Measurements from ENCODE around the gene TMPRSS11A.

Gene TMPRSS11A, protein sequence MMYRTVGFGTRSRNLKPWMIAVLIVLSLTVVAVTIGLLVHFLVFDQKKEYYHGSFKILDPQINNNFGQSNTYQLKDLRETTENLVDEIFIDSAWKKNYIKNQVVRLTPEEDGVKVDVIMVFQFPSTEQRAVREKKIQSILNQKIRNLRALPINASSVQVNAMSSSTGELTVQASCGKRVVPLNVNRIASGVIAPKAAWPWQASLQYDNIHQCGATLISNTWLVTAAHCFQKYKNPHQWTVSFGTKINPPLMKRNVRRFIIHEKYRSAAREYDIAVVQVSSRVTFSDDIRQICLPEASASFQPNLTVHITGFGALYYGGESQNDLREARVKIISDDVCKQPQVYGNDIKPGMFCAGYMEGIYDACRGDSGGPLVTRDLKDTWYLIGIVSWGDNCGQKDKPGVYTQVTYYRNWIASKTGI

DNA sequence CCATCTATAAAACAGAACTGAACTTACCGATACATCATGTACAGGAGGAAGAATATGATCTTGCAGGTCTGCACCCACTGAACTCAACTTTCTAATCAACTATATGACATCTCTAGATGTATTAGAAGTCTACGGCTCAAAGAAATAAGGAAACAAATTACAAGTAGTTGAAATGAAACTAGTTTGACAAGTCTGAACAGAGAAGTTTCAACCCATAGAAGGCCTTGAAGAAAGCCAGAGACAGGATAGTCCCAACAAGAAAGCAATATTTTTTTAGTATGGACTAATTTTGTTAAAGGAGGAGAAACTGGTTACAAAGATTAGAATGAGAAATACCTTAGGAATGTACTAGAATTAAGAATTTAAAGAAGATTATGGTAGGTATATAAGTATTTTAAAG, at the start of gene TMPRSS11A:
Gene TMPRSS11A (minus strand): TSS at position 138 of the 400 bp plus-strand sequence. CDS start 100 bp downstream, at position 38.
- no peak for ATAC-seq

- ATAC-seq, result no peak
Observed at GRCh38 chr4:68011684-68012083, 48.4 kb upstream of the TMPRSS11A start.

DNA sequence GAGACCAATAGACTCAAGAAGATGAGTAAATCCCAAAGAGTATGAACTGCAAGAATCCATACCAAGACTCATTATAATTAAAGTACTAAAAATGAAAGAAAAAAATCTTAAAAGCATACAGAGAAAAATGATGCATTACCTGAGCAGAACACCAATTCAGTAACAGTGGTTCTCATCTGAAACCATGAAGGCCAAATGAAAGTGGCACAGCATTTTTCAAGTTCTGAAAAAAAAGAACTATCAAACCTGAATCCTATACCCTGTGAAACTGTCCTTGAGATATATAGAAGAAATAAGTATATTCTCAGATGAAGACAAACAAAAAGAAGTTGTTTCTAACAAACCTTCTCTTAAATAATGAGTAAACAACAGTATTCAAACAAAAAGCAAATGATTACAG, 39.6 kb upstream of the TMPRSS11A start:
- ATAC-seq, result no peak

DNA sequence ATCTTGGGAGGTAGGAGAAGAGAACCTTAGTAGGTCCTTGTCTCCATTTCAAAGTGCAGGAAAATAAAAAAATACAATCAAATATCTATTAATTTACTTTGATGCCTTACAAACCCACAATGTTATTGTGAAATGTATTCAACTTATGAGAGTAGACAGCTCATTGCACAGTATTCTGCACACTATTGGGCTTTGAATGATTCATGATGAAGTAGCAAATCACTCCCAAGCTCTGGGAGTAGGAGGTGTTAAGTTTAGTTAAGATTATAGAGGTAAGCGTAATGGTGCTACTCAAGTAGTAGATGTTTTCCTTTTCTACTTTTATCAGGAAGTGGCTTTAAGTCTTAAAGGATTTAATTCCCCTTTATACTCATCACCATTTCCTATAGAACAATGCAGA, 32.8 kb upstream of the TMPRSS11A start:
- no peak for ATAC-seq

- no peak for ATAC-seq
Observed at GRCh38 chr4:67988991-67989390, 25.7 kb upstream of the TMPRSS11A start.

DNA sequence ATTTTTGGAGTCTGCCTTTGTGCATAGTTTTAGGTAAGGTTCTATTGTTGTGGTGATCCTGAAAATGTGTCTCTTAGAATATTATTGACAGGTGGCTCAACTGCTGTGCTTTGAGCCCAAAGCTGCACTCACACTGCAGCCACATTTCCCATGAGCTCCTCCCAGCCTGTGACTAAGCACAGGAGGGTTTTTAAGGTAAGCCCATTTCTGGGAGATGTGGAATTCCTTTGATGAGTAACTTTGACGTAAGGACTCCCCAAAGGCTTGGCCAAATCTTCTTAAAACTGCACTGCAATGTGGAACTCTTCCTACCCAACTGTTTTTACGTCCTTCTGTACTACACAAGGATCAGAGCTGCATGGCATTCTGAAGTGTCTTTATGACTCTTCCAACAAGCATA, 20.0 kb upstream of the TMPRSS11A start:
- ATAC-seq, result no peak

GRCh38 chr4:67980512-67980911, 17.2 kb upstream of the TMPRSS11A start:
- no peak for ATAC-seq

DNA sequence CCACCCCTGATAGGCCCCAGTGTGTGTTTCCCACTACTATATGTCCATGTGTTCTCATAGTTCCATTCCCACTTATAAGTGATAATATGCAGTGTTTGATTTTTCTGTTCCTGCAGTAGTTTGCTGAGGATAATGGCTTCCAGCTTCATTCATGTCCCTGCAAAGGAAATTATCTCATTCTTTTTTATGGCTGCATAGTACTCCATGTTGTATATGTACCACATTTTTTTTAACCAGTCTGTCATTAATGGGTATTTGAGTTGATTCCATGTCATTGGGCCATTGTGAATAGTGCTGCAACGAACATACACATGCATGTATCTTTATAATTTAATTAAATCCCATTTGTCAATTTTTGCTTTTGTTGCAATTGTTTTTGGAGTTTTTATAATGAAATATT, 10.3 kb upstream of the TMPRSS11A start:
- no peak for ATAC-seq

DNA sequence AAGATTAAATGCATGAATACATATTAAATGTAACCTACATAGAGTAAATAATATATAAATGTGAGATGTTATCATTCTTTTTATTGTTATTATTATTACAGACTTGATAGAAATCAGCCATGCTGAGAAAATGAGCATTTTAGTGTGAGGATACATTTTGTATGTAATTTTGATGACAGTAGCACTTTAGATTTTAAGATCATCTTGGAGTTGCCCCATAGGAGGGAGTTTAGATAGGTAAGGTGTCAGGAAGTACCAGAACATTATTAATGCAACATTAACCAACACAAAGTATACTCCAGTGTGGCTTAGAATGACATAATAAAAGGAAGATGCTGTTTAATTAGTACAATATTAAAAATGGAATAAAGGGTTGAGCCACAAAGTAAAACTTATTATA, 8.4 kb downstream of the TMPRSS11A start:
- no peak for ATAC-seq

- no peak for ATAC-seq
Observed at GRCh38 chr4:67941074-67941473, 22.2 kb downstream of the TMPRSS11A start.

DNA sequence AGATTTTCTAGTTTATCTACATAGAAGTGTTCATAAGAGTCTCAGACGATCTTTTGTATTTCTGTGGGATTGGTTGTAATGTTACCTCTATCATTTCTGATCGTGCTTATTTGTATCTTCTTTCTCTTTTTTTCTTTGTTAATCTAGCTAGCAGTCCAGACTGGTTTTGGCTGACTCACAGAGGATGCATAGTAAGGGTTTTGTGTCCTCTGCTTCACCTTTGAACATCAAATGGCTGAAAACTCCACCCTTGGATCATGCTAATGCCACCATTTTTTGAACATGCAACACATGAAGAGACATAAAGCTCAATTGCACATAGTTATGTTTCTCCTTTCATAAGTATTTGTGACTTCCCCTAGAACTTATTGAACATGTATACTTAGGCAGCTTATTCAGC, 22.8 kb downstream of the TMPRSS11A start:
- ATAC-seq, result no peak

DNA sequence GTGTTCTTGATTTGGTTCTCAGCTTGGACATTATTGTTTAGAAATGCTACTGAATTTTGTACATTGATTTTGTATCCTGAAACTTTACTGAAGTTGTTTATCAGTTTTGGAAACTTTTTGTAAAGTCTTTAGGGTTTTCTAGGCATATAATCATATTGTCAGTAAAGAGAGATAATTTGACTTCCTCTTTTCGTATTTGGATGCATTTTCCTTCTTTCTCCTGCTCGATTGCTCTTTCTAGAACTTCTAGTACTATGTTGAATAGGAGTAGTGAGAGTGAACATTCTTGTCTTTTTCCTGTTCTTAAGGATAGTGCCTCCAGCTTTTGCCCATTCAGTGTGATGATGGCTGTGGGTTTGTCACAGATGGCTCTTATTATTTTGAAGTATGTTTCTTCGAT, 24.1 kb downstream of the TMPRSS11A start:
- no peak for ATAC-seq

DNA sequence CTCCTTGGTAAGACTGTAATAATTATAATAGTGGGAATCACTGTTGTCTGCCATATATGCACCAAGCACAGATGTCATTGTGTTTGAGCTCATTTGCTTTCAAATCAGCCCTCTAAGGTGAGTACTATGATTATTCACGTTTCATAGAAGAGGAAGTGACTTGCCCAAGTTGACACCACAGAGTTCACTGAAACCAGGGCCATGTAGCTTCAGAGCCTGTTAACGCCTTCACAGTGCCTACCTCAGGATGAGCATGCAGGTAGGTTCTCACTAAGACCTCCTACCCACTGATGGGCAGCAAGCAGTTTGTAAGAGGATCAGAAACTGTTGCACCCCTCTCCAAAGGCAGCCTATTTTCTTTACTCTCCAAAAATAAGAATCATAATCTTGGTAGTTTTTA, 27.4 kb downstream of the TMPRSS11A start:
- ATAC-seq, result no peak

- ATAC-seq, result no peak
Observed at GRCh38 chr4:67934628-67935027, 28.7 kb downstream of the TMPRSS11A start.

DNA sequence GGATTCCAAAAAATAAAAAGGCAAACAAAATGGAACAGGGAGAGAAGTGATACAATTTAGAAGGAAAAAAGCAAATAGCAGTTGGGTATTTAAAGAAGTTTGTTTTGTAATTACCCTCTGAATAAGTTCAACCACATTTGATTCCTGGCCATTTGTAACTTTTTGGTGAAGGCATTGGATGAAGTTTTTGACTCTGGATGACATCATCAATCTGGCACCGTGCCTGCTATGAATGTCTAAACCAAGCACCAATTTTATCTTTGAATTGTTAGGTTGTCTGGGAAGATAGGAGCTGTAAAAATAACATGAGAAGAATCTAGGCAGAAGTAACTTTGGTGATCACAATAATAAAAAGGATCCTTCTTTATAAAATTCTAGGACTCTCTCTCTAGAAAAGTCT, 29.5 kb downstream of the TMPRSS11A start:
- ATAC-seq, result no peak

- no peak for ATAC-seq
Observed at GRCh38 chr4:67933038-67933437, 30.3 kb downstream of the TMPRSS11A start.

- no peak for ATAC-seq
Observed at GRCh38 chr4:67931256-67931655, 32.0 kb downstream of the TMPRSS11A start.

DNA sequence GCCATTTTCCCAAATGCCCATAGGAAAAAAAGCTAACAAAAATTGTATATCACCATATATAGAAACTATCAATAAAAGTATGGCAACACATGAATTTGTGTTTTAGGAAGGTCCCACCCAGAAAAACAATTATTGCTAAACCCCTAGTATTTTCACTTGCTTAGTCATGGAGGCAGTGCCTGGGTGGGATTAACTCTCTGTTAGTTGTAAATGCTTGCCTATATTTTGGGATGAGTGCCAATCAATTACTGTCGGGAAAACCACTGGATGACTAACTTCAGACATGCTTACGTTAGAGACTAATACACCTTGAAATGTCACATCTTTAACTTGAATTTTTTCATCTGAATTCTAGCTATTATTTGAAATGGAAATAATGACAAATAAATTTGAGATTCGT, 33.9 kb downstream of the TMPRSS11A start:
- ATAC-seq, result no peak

DNA sequence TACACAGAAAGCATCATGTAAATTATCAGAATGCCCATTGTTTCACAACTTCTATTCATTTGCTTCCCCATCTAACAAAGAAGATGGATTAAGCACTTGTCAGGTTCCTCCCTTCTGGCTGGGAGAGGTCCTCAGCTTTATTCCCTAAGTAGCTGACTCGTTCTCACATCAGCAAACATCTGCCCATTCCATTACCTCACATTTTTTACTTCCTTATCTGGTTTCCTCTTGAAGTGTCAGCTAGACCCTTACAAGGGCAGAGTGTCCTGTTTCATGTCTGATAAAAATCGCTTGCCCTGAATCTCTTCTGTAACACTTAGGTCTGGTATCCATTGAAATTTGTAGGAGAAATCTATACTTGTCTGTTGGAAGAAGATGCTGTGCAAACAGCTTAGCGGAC, 34.7 kb downstream of the TMPRSS11A start:
- ATAC-seq, result no peak

DNA sequence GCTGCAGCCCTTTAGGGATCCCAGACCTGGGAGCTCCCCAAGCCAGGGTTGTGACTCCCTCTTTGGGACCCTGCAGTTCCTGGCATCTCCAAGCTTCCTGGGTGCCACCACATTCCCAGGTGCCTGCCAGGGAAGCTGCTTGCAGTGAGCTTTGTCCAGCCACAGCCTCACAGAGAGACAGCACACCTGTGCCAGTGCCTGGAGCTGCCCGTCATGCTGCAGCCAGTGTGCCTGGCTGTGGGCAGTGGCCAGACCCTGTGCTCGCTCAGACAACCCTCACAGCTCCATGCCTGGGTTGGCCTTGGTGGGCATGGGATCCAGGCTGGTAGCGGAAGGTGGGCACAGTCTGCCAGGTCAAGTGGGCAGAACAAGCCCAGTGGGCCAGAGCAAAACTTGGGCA, 36.0 kb downstream of the TMPRSS11A start:
- no peak for ATAC-seq

- ATAC-seq, result no peak
Observed at GRCh38 chr4:67926485-67926884, 36.8 kb downstream of the TMPRSS11A start.

- no peak for ATAC-seq
Observed at GRCh38 chr4:67922697-67923096, 40.6 kb downstream of the TMPRSS11A start.

DNA sequence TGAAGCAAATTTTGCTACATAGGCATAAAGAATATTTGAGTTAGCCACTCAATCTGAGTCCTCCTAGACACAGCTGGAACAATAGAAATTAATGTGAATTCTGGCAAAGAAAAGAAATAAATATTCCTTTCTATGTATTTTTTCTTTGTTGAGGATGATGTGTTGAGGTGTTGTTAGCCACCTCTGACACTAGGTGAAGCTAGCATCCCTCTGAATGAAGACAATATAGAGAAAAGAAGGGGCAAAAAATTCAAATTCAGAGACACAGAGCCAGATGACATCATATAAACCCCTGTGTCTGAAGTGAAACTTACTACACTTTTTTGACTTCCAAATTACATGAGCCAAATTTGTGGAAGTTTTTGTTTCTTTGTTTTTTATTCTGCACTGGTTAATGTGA, 44.9 kb downstream of the TMPRSS11A start:
- no peak for ATAC-seq

DNA sequence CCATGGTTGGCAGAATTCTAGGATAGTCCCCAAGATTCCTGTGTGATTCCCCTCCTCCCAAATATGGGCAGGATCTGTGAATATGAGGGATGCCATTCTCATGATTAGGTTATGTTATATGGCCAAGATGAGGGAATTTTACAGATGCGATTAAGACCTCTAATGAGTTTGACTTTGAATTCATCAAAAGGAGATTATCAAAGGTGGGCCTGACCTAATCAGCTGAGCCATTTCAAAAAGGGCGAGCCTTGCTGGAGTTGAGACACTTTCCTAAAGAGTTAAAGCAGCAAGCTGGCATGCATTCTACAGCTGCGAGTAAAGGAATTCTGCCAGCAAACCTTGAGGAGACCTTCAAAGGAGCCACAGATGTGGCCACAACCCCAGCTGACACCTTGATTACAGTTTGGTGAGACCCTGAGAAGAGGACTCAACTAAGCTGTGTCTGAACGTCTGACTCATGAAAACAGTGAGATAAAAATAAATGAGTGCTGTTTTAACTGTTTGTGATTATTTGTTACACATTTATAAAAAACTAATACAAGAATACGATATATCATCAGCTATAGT, 47.8 kb downstream of the TMPRSS11A start:
- ATAC-seq, result no peak

DNA sequence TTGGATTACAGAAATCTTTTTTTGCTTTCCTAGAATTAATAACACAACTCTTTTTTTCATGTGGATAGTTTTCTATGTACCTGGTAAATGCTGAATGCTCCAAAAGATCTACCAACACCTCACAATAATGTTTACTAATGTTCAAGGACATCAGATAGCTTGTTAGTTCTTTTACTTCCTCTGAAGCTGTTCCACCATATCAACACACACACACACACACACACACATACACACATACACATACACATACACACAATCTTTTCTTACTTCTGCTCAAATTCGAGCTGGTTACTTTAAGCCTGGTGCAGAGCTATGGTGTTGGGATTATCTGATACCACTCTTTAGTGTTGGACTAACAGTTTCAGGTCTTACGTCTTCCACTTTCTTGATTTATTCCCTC, 51.2 kb downstream of the TMPRSS11A start:
- no peak for ATAC-seq

Measured in activated CD4-positive, CD25-positive, alpha-beta regulatory T cell treated with anti-CD3 and anti-CD28 coated beads, Interleukin-2, amount 50 U/mL, for 24 hours (primary cell).